Mammary epithelial cell (primary cell): ENCODE data around the gene RPH3AL.

Experiments
- CTCF ChIP-seq, 2 donors: IDR thresholded peaks in 1 of 2; conservative IDR thresholded peaks in 1 of 2; 2 replicates each; pipeline ENCODE4 v1.5.1; 2011 to 2012; ENCODE audit warnings: inconsistent platforms in 2 of 2, low read length in 2 of 2, mild to moderate bottlenecking in 2 of 2, control low read depth in 1 of 2, low read depth in 1 of 2; ENCODE audit not compliant: insufficient read depth in 1 of 2; ENCODE audit errors: extremely low read depth in 1 of 2
- EZH2 ChIP-seq: IDR thresholded peaks from 2 replicates; pipeline ENCODE4 v1.6.1; 2012; ENCODE audit warnings: low read length, inconsistent platforms, borderline replicate concordance

GRCh38 chr17:329784-330420 lies 22.7 kb downstream of the RPH3AL start:
- TF ChIP-seq CTCF (conservative IDR thresholded peaks at IDR 0.05 in 1 of 2, IDR thresholded peaks at IDR 0.05 in 1 of 2; ENCODE audit: extremely low read depth in 1 of 2, insufficient read depth in 1 of 2, low read depth in 1 of 2, low read length in 2 of 2), result no peak
- TF ChIP-seq EZH2, result no peak
